ENCODE measurements around the gene HCRTR1.

- no peak for TF ChIP-seq CTCF (conservative IDR thresholded peaks at IDR 0.05; ENCODE audit: low read length)
- no peak for TF ChIP-seq EZH2phosphoT487 (IDR thresholded peaks at IDR 0.05; ENCODE audit: borderline replicate concordance)
Observed at GRCh38 chr1:31675756-31676155, 58.3 kb downstream of the HCRTR1 start.
